Gastroesophageal sphincter (tissue), 3 donors: ENCODE data around the gene SYNGR2.

Source experiments
- CTCF ChIP-seq, 4 experiments: fragments of 200-600 bp in 2 of 4; fragments of 450-650 bp in 2 of 4; sonication (generic) in 1 of 4; IDR thresholded peaks; one replicate each; pipeline ENCODE4 v1.5.1; 2017 to 2019; ENCODE audit warnings: antibody characterized with exemption in 4 of 4, mild to moderate bottlenecking in 2 of 4, moderate library complexity in 2 of 4
- EP300 ChIP-seq: sonication (generic); formaldehyde crosslinking; IDR thresholded peaks from one replicate; pipeline ENCODE4 v1.6.1; 2017; ENCODE audit warnings: antibody characterized with exemption, mild to moderate bottlenecking
- POLR2A ChIP-seq, 2 donors: fragments of 450-650 bp; IDR thresholded peaks; one replicate each; pipeline ENCODE4 v1.6.1; 2017; ENCODE audit warnings: antibody characterized with exemption in 2 of 2, mild to moderate bottlenecking in 2 of 2, moderate library complexity in 1 of 2
- POLR2AphosphoS5 ChIP-seq: sonication (generic); formaldehyde crosslinking; IDR thresholded peaks from one replicate; pipeline ENCODE4 v1.6.1; 2017; ENCODE audit warnings: antibody characterized with exemption

GRCh38 chr17:78127888-78128550 is 40.4 kb upstream of the SYNGR2 start:
- TF ChIP-seq CTCF (IDR thresholded peaks at IDR 0.05) (no peak), POLR2AphosphoS5 (no peak), POLR2A (IDR thresholded peaks at IDR 0.05) (no peak), EP300 (no peak)
